GM19328 (cell line): ENCODE results near the gene LSAMP.
A peak's percentile ranks its signal among the peaks of the same experiment; 100 is the strongest.
"Not testable (repeated sequence)": the region's sequence is repeated elsewhere in the genome, so short reads cannot be mapped to it uniquely, and the experiment has no call there.

Experiments used
- ATAC-seq: cut with Tn5 transposase; IDR thresholded peaks from one replicate; pipeline ENCODE4 v1.9.1; 2021; ENCODE audit warnings: mild to moderate bottlenecking, moderate library complexity; ENCODE audit not compliant: unreplicated experiment

Gene LSAMP

DNA sequence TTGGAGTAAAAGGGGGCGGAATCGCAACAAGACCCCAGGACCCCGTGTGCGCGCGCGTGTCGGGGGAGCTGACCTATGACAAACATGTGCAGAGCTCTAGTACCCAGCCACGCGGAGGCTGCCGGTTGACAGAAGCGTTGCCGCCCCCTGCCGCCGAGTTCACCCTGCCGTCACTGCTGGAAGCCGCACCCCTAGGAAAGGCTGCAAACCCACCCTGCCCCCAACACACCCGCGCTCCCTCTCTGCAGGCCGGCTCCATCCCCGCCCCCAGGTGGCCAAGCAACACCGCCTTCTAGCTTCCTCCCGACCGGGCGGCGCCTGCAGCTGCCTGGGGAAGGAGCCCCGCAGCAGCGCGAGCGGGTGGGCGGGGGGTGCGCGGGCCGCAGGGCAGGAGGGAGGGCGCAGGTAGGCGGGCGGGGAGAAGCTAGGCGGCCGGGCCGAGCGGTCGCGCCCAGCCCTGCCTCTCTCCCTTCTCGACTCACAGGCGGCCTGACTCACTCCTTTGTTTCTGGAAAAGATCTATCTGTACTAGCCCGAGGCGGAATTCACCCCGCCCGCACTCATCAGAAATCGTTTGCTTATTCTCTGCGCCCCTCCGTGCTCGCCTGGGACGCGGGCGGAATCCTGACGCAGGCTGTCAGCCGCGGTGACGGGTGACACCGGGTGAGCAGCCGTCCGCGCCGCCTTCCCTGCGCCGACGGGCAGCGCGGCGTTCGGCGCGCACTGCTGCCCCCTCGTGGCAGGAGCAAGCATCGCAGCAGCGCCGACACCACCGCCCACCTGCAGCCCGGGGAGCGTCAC lies 661.1 kb downstream of the LSAMP start:
- ATAC-seq: peak; percentile 90

DNA sequence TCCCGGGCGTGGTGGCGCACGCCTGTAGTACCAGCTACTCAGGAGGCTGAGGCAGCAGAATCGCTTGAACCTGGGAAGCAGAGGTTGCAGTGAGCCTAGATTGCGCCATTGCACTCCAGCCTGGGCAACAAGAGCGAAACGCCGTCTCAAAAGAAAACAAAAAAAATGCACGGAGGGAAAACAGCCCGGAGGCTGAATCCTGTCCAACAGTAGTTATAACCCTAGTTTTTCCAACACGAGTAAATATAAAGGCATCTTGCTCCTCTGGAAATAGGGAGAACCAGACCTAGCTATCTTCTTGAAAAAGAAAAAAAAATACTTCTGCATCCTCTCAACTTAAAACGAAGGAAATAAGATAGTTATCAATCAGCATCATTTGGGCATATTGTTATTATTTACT lies 661.9 kb downstream of the LSAMP start:
- not testable (repeated sequence) for ATAC-seq

DNA sequence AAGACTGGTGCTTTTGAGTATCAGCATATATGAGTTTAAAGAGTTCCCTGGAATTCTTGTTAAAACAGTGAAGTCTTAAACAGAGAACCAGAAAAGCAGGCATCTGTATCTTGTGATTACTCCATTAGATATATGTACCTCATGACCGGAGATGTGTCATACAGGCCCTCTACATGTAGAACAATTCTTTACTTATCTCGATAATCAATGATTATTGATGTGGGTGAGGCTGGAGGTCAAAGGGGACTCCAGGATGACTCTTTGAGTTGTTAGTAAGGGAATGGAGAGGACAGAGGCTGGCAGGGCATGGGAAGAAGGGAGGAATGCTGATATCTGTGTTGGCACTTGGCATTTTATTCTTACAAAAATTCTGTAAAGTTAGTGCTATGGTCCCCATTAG lies 666.3 kb downstream of the LSAMP start:
- no peak for ATAC-seq

DNA sequence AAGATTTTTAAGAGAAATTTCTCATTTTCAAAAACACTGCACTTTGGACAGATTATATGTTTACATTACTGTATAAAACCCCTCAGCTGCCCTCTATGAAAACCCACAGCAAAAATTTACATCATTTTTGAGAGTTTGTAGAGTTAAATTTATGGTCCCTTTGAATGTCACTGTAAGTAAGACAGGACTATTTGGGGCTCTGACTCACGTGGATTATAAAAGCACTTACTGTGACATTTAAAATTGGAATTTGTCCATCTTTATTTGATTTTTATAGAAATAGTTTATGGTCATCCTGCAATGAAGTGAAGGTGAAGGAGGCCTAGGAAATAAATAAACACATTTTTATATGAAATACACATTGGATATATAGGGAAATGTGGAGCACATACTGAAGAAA lies 672.3 kb downstream of the LSAMP start:
- no peak for ATAC-seq

DNA sequence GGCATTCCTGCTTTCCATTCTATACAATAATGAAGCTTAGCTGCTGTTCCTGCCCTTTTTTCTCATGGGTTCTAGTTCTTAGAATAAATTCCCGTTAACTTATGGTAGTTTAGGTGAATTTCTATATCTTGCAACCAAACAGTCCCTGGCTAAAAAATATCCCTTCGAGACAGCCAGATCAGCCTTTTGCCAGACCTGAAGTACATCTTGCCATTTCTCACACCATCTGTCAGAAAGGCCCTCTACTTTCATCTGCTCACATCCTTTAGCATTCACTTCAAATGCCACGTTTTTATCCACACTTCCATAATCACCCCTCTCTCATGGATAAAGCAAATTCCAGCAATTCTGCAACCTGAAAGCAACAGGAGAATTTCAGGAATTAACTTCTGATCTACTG lies 676.6 kb downstream of the LSAMP start:
- ATAC-seq: no peak

DNA sequence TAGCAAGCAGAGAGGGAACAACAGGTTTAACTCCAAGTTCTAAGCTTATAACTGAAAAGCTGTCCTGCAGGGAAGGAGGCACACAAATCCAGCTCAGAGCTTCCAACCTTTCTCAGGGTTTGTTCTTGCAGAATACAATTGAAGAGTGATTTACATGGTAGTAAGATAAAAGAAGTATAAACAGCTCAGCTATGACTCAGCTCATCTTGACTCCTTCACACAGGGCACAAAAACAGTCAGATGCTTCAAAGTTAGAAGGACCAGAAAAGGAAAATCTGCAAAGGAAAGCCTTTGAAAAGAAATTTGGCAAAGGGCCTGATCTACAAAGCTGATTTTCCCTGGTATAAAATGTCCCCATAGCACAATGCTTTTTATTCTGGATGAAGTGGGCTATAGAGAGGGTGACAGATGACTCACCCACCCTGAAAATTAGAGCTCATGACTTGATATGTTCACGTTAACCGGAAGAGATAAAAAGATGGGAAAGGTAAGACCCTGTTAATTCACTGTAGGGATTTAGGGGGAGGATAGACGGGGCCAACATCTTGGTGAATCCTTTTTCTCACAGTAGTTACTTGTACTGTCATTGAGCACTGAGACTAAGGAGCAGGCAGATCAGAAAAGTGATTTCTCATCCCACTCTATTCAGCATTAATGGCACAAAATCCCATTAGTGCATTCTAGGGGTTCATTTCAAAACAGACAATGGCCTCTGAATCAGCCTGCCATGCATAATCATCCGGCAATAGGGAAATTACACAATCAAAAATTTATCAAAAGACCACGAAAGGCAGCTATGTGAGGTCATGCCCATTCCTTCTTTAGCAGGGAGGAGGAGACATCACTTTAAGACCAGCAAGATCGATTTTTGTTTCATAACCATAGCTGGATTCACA lies 678.5 kb downstream of the LSAMP start:
- ATAC-seq: no peak

DNA sequence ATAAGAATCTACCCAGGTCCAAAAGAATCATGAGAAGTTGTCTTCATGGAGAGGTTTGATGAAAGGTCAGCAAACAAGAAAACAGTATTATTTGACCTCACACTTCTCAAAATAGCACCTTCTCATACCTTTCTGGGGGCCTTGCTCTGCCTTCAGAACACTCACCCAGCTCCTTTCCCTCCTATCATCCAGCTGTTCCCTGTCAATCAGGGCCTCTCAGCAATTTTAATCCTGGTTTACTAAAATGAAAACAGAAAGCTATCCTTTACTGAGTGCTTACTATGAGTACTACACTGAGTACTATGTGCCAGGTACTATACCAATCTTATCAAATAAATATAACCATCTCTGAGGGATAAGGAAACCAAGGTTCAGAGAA lies 683.4 kb downstream of the LSAMP start:
- ATAC-seq: no peak

DNA sequence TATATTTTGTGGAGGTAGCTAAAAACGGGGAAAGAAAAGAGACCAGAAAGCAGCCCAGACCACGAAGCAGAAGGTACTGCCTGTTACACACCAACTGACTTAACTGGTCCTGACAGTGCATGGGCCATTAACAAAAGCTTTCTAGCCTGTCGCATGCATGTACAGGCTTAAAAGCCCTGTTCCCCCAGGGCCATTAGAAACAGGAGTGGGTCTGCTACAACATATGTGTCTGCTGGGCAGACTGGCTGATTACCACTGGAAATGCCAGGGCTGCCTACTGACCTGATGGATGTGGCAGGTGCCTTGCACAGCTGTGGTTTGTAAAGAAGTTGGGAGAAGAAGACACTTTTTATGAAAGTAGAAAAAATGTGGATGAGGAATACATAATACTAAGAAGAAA lies 684.6 kb downstream of the LSAMP start:
- no peak for ATAC-seq

DNA sequence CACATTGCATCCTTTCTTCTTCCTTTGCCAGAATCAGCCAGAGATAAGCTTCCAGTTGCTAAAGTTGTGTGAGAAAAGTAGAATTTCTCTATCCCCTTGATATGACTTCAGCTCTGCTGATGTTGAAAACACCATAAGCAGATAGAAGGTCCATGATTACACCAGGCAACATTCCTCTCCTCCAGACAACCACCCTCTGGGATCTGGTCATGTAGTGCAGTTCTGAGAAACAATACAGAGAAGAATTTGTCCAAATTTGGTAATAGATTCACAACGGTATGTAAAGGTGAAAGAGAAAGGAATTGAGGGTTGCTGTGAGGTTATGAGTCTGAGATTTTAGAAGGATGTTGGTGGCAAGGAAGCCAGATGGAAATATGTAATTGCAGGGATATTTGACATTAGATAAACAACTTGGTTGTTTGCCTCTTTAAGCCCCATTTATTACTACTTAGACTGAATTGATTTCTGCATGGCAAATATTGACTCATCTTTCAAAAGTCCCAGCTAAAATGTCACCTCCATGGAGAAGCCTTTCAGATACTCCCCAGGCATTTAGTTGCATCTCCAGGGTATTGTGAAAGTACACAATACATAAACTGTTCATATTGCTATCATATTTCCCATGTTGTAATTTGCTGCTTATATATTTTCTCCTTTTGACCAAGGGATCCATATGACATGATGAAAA lies 687.1 kb downstream of the LSAMP start:
- no peak for ATAC-seq

DNA sequence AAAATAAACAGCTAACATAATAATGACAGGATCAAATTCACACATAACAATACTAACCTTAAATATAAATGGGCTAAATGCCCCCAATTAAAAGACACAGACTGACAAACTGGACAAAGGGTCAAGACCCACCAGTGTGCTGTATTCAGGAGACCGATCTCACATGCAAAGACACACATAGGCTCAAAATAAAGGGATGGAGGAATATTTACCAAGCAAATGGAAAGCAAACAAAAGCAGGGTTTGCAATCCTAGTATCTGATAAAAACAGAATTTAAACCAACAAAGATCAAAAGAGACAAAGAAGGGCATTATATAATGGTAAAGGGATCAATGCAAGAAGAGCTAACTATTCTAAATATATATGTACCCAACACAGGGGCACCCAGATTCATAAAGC lies 692.3 kb downstream of the LSAMP start:
- not testable (repeated sequence) for ATAC-seq
